Measurements from ENCODE around the gene TMEM132C.

DNA sequence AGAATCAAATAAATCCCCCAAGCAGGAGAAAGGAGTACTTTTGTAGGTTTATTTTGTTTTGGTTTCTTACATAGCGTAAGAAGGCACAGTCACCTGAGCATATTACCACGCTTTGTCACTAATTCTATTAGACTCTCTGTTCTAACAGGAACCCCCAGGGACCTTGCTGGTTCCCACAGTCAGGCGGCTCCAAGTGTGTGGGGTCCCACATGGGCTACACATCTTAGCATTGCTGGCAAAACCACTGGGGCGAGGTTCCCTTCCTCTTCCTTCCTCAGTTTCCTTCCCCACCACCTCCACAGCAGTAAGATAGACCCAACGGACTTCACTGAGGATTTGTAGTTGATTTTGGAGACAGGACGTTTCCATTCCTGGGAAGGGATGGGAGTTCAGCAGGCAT is 49.1 kb downstream of the TMEM132C start:
- TF ChIP-seq, protein P1, sequence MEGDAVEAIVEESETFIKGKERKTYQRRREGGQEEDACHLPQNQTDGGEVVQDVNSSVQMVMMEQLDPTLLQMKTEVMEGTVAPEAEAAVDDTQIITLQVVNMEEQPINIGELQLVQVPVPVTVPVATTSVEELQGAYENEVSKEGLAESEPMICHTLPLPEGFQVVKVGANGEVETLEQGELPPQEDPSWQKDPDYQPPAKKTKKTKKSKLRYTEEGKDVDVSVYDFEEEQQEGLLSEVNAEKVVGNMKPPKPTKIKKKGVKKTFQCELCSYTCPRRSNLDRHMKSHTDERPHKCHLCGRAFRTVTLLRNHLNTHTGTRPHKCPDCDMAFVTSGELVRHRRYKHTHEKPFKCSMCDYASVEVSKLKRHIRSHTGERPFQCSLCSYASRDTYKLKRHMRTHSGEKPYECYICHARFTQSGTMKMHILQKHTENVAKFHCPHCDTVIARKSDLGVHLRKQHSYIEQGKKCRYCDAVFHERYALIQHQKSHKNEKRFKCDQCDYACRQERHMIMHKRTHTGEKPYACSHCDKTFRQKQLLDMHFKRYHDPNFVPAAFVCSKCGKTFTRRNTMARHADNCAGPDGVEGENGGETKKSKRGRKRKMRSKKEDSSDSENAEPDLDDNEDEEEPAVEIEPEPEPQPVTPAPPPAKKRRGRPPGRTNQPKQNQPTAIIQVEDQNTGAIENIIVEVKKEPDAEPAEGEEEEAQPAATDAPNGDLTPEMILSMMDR (IDR thresholded peaks at IDR 0.05; ENCODE audit: insufficient read depth, low read length, poor library complexity, severe bottlenecking) = no peak
- no peak for TF ChIP-seq EZH2phosphoT487 (conservative IDR thresholded peaks at IDR 0.05; ENCODE audit: low read length)
